BLaER1 treated with 17β-estradiol and CSF1 and Interleukin-3, amounts not matched to agents 10 nM and 100 nM (cell line): ENCODE data around the gene RADIL.
"Not testable (repeated sequence)": the region's sequence is repeated elsewhere in the genome, so short reads cannot be mapped to it uniquely, and the experiment has no call there.

Experiments
- H3K27ac ChIP-seq, 11 experiments: shearing (Covaris generic); formaldehyde crosslinking; 2 replicates each; pipeline ENCODE4 v1.8.1; 2022
- H3K27me3 ChIP-seq, 11 experiments: shearing (Covaris generic); formaldehyde crosslinking; 2 replicates each; pipeline ENCODE4 v1.8.1; 2022
- H3K36me3 ChIP-seq, 11 experiments: shearing (Covaris generic); formaldehyde crosslinking; 2 replicates each; pipeline ENCODE4 v1.8.1; 2022
- H3K4me1 ChIP-seq, 10 experiments: shearing (Covaris generic); formaldehyde crosslinking; 2 replicates each; pipeline ENCODE4 v1.8.1; 2022
- H3K4me2 ChIP-seq, 11 experiments: shearing (Covaris generic); formaldehyde crosslinking; 2 replicates each; pipeline ENCODE4 v1.8.1; 2022
- H3K4me3 ChIP-seq, 10 experiments: shearing (Covaris generic); formaldehyde crosslinking; 2 replicates each; pipeline ENCODE4 v1.8.1; 2022
- H3K9ac ChIP-seq, 11 experiments: shearing (Covaris generic); formaldehyde crosslinking; 2 replicates each; pipeline ENCODE4 v1.8.1; 2022
- H3K9me3 ChIP-seq, 11 experiments: shearing (Covaris generic); formaldehyde crosslinking; replicated peaks in 1 of 11; 2 replicates each; pipeline ENCODE4 v1.8.1; 2022
- H4K20me1 ChIP-seq, 11 experiments: shearing (Covaris generic); formaldehyde crosslinking; 2 replicates each; pipeline ENCODE4 v1.8.1; 2022
- Cebpa-rat ChIP-seq, 11 experiments: shearing (Covaris generic); IDR thresholded peaks; 2 replicates each; pipeline ENCODE4 v1.8.1; 2022

Gene RADIL

GRCh38 chr7:4803397-4804241 lies 79.9 kb downstream of the RADIL start:
- Histone ChIP-seq H3K4me1 (peaks cover 34 to 86% (median 78%) of the 10 kb centered on the region in 10 experiments), H3K9ac (peak overlapping the region in 2 of 11 experiments; percentile 3 to 41; a peak in 3 of 22 replicates), H3K36me3 (no peaks in the 10 kb centered on the region), H3K4me3 (no peak overlapping the region), H3K4me2 (no peak overlapping the region; a peak in 1 of 22 replicates), H4K20me1 (peaks cover 0 to 27% (median 7%) of the 10 kb centered on the region in 11 experiments; a peak in 10 of 22 replicates), H3K27ac (peak overlapping the region in 2 of 11 experiments; percentile 21 to 49; a peak in 3 of 22 replicates), H3K9me3 (no peaks in the 10 kb centered on the region), H3K27me3 (peaks cover 0 to 13% (median 0%) of the 10 kb centered on the region in 11 experiments; a peak in 4 of 22 replicates)
- TF ChIP-seq Cebpa-rat (IDR thresholded peaks at IDR 0.05), result no peak

DNA sequence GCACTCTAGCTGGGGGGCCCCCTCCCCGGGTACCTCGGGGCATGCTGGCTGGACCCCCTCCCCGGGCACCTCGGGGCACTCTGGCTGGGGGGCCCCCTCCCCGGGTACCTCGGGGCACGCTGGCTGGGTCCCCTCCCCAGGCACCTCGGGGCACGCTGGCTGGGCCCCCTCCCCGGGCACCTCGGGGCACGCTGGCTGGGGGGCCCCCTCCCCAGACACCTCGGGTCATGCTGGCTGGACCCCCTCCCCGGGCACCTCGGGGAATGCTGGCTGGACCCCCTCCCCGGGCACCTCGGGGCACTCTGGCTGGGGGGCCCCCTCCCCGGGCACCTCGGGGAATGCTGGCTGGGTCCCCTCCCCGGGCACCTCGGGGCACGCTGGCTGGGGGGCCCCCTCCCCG lies 80.9 kb downstream of the RADIL start:
- Histone ChIP-seq H3K9ac (0 out of 22 replicates have a peak overlapping the region, but pooled peaks of 1 of the 11 experiments have one; percentile 13), H4K20me1 (peaks cover 0 to 27% (median 7%) of the 10 kb centered on the region in 11 experiments; a peak in 10 of 22 replicates), H3K4me2 (peak overlapping the region in 6 of 11 experiments; percentile 73 to 94 (median 84); a peak in 11 of 22 replicates), H3K27ac (peak overlapping the region in 3 of 11 experiments; percentile 10 to 49 (median 16); a peak in 3 of 22 replicates), H3K4me1 (peaks cover 34 to 87% (median 77%) of the 10 kb centered on the region in 10 experiments)
- H3K9me3 ChIP-seq, H3K27me3 ChIP-seq, H3K4me3 ChIP-seq, H3K36me3 ChIP-seq: not testable (repeated sequence)

DNA sequence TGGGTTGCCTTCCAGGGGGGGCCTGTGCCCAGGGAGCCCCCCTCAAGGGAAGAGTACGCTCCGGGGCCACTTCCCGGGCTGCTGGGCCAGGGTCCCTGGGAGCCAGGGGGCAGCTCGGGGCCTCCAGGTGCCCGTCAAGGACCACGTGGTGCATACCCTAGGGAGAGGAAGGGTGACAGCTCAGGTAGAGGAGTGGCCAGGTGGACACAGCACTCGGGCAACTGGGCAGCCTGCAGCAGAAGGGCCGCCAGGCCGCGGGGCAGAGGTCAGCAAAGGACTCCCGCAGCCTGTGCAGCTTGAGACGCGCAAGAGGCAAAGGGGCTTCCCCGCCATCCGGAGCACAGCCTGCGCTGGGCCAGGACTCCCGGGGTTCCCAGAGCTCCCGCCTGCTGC lies 81.7 kb downstream of the RADIL start:
- peak overlapping the region in 3 of 11 experiments; percentile 3 to 49 (median 23); a peak in 4 of 22 replicates for H3K27ac ChIP-seq

GRCh38 chr7:4800926-4801838 lies 82.3 kb downstream of the RADIL start:
- H3K9ac ChIP-seq, result peak overlapping the region in 5 of 11 experiments; percentile 15 to 63 (median 24); a peak in 8 of 22 replicates
- no peaks in the 10 kb centered on the region for H3K9me3 ChIP-seq
- peak overlapping the region; percentile 45 to 94 (median 78); a peak in 21 of 22 replicates for H3K4me2 ChIP-seq
- peaks cover 0 to 9% (median 0%) of the 10 kb centered on the region in 11 experiments; a peak in 3 of 22 replicates for H3K36me3 ChIP-seq
- H4K20me1 ChIP-seq, result peaks cover 0 to 27% (median 7%) of the 10 kb centered on the region in 11 experiments; a peak in 10 of 22 replicates
- TF ChIP-seq Cebpa-rat (IDR thresholded peaks at IDR 0.05), result no peak
- no peak overlapping the region; a peak in 1 of 20 replicates for H3K4me3 ChIP-seq
- peaks cover 24 to 89% (median 76%) of the 10 kb centered on the region in 10 experiments for H3K4me1 ChIP-seq
- H3K27ac ChIP-seq, result peak overlapping the region in 3 of 11 experiments; percentile 3 to 49 (median 23); a peak in 4 of 22 replicates
- no peaks in the 10 kb centered on the region for H3K27me3 ChIP-seq

More for the DNA sequence above, 81.7 kb downstream of the RADIL start:
- Histone ChIP-seq H3K36me3 (peaks cover 0 to 7% (median 0%) of the 10 kb centered on the region in 11 experiments; a peak in 3 of 22 replicates), H4K20me1 (peaks cover 0 to 27% (median 7%) of the 10 kb centered on the region in 11 experiments; a peak in 10 of 22 replicates), H3K9me3 (no peaks in the 10 kb centered on the region), H3K4me2 (peak overlapping the region in 9 of 11 experiments; percentile 54 to 94 (median 79); a peak in 19 of 22 replicates), H3K9ac (peak overlapping the region in 5 of 11 experiments; percentile 15 to 44 (median 24); a peak in 6 of 22 replicates), H3K4me3 (no peak overlapping the region; a peak in 1 of 20 replicates), H3K27me3 (peaks cover 0 to 5% (median 0%) of the 10 kb centered on the region in 11 experiments; a peak in 2 of 22 replicates), H3K4me1 (peaks cover 29 to 89% (median 78%) of the 10 kb centered on the region in 10 experiments)
- TF ChIP-seq Cebpa-rat (IDR thresholded peaks at IDR 0.05), result no peak

DNA sequence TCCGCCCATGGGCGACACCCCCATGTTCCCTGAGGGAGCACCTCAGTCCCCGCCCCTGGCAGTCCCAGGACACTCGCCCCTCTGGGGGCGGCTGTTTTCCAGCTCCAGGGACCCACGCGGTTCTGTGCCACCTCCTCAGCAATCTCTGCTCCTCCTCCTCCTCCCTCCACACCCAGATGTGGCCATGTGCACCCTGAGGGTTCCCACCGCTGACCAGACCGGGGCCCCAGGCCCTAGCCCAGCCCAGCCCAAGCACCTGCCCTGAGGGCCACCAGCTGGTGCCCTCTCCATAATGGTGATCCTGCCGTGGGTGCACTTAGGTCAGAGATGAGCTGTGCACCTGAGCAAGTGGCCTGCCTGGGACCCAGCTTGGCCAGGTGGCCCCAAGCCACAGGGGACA lies 83.0 kb downstream of the RADIL start:
- no peaks in the 10 kb centered on the region for H3K27me3 ChIP-seq
- H4K20me1 ChIP-seq, result peaks cover 0 to 27% (median 7%) of the 10 kb centered on the region in 11 experiments; a peak in 10 of 22 replicates
- H3K27ac ChIP-seq, result 0 out of 22 replicates have a peak overlapping the region, but pooled peaks of 2 of the 11 experiments have one; percentile 28 to 47
- H3K9me3 ChIP-seq, result no peaks in the 10 kb centered on the region
- H3K4me3 ChIP-seq, result no peak overlapping the region
- peaks cover 0 to 9% (median 0%) of the 10 kb centered on the region in 11 experiments; a peak in 3 of 22 replicates for H3K36me3 ChIP-seq
- H3K4me1 ChIP-seq, result peaks cover 24 to 84% (median 70%) of the 10 kb centered on the region in 10 experiments
- peak overlapping the region; percentile 45 to 94 (median 78) for H3K4me2 ChIP-seq
- TF ChIP-seq Cebpa-rat (IDR thresholded peaks at IDR 0.05), result no peak
- peak overlapping the region in 5 of 11 experiments; percentile 16 to 65 (median 58); a peak in 7 of 22 replicates for H3K9ac ChIP-seq

DNA sequence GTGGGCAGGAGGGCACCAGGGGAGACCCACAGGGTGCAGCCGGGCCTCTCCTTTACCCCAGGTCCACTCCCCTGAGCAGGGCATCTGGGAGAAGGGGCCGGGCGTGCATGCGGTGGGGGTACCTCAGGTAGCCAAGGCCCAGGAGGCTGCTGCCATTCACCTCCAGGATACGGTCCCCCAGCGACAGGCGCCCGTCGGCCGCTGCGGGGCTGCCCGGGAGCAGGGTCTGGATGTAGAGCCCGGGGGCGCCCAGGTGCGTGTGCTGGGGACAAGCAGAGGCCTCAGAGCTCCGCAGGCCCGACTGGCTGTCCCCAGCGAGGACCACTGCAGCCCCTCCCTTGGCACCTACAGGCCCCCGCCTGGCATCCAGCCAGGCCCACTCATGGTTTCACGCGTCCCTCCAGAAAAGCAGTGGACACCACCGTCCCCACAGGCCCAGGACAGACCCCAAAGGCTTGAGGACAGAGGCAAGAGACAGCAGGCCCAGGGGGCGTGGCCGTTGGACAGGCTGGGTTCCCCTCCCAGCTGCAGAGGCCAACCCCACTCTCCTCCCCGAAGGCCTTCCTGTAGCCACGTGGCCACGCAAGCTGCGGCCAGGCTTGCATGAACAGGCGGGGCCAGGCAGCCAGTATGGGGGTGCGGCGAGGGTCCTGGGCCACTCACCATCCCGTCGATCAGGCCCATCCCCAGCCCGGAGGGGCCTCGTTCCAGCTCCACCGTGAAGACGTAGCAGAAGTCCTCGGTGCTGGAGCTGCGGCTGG lies 83.8 kb downstream of the RADIL start:
- Histone ChIP-seq H4K20me1 (peaks cover 0 to 27% (median 7%) of the 10 kb centered on the region in 11 experiments; a peak in 10 of 22 replicates), H3K27ac (peak overlapping the region in 5 of 11 experiments; percentile 28 to 50 (median 39); a peak in 7 of 22 replicates), H3K9ac (peak overlapping the region in 8 of 11 experiments; percentile 2 to 65 (median 46); a peak in 12 of 22 replicates), H3K4me3 (peak overlapping the region in 1 of 10 experiments; percentile 2; a peak in 1 of 20 replicates), H3K4me2 (peak overlapping the region; percentile 45 to 94 (median 78)), H3K36me3 (peaks cover 0 to 9% (median 1%) of the 10 kb centered on the region in 11 experiments; a peak in 6 of 22 replicates), H3K27me3 (no peaks in the 10 kb centered on the region), H3K9me3 (no peaks in the 10 kb centered on the region), H3K4me1 (peaks cover 24 to 87% (median 73%) of the 10 kb centered on the region in 10 experiments)
- TF ChIP-seq Cebpa-rat (IDR thresholded peaks at IDR 0.05), result no peak

DNA sequence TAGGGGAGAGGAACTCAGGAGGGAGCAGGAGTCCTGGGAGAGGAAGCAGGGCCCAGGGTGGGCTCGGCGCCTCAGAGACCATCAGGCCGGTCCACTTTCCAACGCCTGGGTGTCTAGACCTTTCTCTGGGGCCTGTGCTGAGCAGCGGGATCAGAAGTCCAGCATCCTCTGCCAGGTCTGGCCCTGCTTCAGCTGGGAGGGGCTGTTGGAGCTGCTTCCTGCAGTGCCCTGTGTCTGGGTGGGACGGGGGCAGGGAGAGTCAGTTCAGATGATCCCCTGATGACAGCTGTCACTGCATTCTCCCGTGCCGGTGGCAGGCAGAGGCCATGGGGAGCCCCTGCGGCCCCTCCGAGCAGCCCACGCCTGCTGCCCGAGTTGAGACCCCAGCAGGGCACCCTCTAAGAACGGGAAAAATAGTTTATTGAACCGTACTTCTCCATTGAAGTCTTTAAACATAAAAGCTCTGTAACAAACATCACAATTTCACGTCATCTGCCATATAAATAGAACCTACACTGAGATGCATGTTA lies 84.7 kb downstream of the RADIL start:
- Histone ChIP-seq H3K4me3 (0 out of 20 replicates have a peak overlapping the region, but pooled peaks of 1 of the 10 experiments have one; percentile 2), H3K27me3 (no peaks in the 10 kb centered on the region), H3K36me3 (peaks cover 0 to 12% (median 5%) of the 10 kb centered on the region in 11 experiments; a peak in 6 of 22 replicates), H3K4me1 (peaks cover 24 to 87% (median 77%) of the 10 kb centered on the region in 10 experiments), H3K27ac (peak overlapping the region in 7 of 11 experiments; percentile 5 to 50 (median 28); a peak in 8 of 22 replicates), H4K20me1 (peaks cover 0 to 32% (median 7%) of the 10 kb centered on the region in 11 experiments; a peak in 10 of 22 replicates), H3K4me2 (peak overlapping the region; percentile 45 to 94 (median 78)), H3K9me3 (no peaks in the 10 kb centered on the region), H3K9ac (peak overlapping the region in 9 of 11 experiments; percentile 2 to 65 (median 40); a peak in 14 of 22 replicates)
- no peak for TF ChIP-seq Cebpa-rat (IDR thresholded peaks at IDR 0.05)
